GM12801 (cell line): ENCODE measurements around the gene RUNX2.

Experiments
- CTCF ChIP-seq: IDR thresholded peaks from one replicate; pipeline ENCODE4 v1.5.1; 2011; ENCODE audit warnings: control low read depth; ENCODE audit not compliant: insufficient read length; ENCODE audit errors: extremely low read depth

The RUNX2 gene

GRCh38 chr6:45557454-45557853 is 229.3 kb downstream of the RUNX2 start:
- no peak for TF ChIP-seq CTCF

- no peak for TF ChIP-seq CTCF
Observed at GRCh38 chr6:45558858-45559257, 230.7 kb downstream of the RUNX2 start.

GRCh38 chr6:45562171-45562570 is 234.0 kb downstream of the RUNX2 start:
- no peak for TF ChIP-seq CTCF

GRCh38 chr6:45563041-45563440 is 234.9 kb downstream of the RUNX2 start:
- no peak for TF ChIP-seq CTCF

- TF ChIP-seq CTCF = no peak
Observed at GRCh38 chr6:45563844-45564243, 235.7 kb downstream of the RUNX2 start.

- TF ChIP-seq CTCF = no peak
Observed at GRCh38 chr6:45566882-45567281, 238.8 kb downstream of the RUNX2 start.

- TF ChIP-seq CTCF = no peak
Observed at GRCh38 chr6:45567879-45568278, 239.7 kb downstream of the RUNX2 start.

- no peak for TF ChIP-seq CTCF
Observed at GRCh38 chr6:45568626-45569025, 240.5 kb downstream of the RUNX2 start.
